GM21717 (cell line): ENCODE measurements around the gene MYCBP.
"Not testable (repeated sequence)": the region's sequence is repeated elsewhere in the genome, so short reads cannot be mapped to it uniquely, and the experiment has no call there.

Experiments
- ATAC-seq: cut with Tn5 transposase; IDR thresholded peaks from one replicate; pipeline ENCODE4 v1.9.1; 2021; ENCODE audit warnings: mild to moderate bottlenecking, moderate library complexity; ENCODE audit not compliant: unreplicated experiment

MYCBP gene, protein sequence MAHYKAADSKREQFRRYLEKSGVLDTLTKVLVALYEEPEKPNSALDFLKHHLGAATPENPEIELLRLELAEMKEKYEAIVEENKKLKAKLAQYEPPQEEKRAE

DNA sequence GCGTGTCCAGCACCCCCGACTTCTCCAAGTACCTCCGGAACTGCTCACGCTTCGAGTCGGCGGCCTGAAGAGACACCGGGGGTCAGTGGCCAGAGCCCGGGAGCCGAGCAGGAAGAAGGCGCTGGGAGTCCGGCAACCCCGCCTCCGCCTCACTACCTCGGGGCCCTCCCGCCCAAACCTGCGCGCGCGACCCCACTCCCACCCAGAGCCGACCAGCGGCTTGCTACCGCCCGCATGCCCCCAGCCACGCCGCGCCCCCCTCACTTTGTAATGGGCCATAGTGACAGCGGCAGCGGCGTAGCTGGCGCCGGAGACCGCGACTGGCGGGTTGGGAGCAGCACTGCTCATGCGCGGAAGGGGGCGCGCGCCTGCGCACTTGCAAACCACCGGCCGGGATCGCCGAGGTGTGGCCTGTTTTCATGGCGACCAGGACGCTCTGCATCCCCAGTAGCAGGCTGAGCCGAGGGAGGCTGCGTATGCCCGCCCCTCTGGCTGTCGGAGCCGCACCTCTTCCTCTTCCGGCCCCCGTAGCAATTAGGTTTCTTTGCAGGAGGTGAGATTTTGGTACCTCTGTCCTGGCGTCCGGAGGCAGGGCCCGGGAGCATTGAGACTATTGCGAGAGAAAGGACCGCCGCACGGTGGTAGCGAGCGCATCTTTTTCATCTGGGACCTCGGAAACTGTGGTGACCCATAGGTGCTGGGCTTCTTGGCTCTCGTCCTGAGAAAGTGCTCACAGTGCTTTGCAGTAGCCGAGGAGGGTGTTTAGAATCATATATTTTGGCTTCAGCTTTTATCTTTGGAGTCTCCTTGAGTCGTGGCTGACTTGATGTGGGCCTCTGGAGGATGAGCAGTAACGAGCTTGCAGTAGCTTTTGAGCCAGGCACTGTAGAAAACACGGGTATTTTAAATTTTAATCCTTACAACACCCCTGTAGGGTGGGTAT lies at the start of gene MYCBP:
TSS of gene MYCBP (minus strand) at position 322 of the 943 bp plus-strand sequence. CDS start at position 279, 43 bp downstream.
- peak; percentile 85 for ATAC-seq

DNA sequence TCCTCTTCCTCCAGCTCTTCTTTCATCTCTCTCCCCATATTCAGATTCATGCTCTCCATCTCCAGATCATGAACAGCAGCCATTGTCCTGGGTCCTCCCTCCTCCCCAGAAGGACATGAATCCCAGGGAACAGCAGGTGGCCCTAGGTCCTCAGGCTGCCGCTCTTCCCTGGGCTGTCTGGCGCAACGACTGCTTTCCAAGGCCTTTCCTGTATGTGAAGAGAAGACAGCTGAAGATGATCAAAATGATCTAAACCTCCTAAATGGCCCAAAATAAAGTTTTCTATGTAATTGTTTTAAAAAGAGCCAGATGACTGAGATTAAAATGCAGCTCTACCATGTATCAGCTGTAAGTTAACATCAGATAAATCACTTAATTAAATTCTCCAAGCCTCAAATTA lies 46.0 kb upstream of the MYCBP start:
- no peak for ATAC-seq

- ATAC-seq = no peak
These were observed 45.4 kb upstream of the MYCBP start for GRCh38 chr1:38918568-38918967.

DNA sequence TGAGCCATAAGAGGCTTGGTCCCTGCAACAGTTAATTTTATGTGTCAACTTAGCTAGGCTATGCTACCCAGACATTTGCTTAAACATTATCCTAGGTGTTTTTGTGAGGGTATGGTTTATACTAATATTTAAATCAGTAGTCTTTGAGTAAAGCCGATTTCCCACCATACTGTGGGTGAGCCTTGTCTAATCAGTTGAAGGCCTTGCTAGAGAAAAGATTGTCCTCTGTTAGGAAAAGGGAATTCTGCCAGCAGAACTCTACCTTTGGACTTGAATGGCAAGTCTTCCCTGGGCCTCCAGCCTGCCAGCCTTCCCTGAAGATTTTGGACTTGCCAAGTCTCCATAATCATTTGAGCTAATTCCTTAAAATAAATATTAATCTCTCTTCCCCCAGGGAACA lies 44.6 kb upstream of the MYCBP start:
- no peak for ATAC-seq

GRCh38 chr1:38917337-38917736 lies 44.2 kb upstream of the MYCBP start:
- ATAC-seq = no peak

DNA sequence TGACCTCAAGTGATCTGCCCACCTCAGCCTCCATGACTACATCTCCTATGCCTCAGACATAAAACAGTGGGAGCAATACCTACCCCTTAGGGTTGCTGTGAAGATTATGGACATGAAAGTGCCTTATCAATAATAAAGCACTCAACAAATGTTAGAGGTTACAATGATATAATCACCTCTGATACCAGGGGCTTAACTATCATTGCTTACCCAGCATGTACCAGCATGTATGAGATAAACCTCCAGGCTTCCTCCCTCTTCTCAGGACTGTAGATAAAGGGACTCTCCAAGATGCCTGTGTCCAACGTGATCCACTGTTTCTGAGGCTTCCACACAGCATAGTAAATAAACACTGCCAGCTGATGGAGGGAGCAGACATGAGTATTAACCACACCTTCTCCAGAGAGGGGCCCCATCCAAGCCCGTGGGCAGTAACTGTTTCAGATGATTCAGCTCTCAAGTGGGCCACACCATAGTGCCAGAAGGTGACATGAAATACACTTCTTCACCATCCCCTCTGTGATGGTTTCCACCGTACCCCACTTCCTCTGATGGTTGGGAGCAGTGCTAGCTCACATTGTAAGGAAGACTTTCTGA lies 42.3 kb upstream of the MYCBP start:
- no peak for ATAC-seq

GRCh38 chr1:38914908-38915307 lies 41.8 kb upstream of the MYCBP start:
- not testable (repeated sequence) for ATAC-seq

GRCh38 chr1:38908821-38909220 lies 35.7 kb upstream of the MYCBP start:
- ATAC-seq = no peak

DNA sequence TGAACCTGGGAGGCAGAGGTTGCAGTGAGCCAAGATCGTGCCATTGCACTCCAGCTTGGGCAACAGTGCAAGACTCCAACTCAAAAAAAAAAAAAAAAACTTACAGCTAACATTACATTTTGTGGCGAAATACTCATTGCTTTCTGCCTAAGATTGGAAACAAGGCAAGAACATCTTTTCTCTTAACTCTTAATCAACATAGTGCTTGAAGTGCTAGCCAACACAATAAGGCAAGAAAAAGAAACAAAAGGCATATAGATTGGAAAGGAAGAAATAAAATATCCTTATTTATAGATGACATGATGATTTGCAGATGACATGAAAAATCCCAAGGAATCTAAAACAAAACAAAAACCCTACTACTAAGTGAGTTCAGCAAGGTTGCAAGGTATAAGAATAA lies 32.8 kb upstream of the MYCBP start:
- ATAC-seq = no peak

DNA sequence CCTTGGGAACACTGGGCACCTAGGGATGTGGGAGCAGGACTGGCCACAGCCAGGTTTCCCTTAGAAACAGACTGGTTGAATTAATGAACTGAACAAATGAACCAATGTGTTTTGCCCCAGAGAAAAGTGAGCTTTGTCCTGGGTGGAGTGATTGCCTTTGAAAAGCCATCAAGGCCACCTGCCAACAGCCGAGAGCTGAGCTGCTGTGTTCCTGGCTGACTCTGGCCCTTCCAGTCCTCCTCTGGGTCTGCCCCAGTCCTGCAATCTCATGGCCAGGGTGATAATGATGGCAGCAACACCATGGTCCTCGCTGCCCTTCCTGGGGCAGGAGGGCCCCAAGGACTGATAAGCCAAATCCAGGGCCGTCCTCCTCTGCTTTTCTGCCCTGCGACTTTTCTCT lies 26.4 kb upstream of the MYCBP start:
- ATAC-seq = no peak

DNA sequence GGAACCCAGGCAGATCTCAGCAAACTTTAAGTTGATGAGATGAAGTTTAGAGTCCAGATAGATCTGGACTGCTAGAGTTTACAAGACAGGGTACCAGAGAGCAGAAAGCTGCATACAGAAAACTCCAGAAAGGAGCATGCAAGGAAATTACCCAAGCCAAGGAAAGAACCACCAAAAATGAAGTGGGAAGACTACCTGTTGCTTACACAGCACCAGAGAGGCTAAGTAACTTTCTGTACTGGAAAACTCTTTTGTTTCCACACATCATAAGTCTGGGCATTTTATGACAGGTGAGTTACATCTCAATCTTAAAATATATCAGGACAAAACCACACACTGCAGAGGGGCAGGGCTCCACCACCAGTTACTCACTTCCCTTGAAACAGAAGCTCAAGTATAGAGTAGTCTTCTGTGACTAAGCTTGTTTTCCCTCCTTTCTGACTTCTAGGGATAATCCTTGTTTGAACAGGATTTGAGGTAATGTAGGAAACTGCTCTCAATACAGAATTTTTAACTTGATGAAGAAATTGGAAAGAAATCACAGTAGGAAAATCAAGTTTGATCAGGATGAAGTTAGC lies 25.6 kb upstream of the MYCBP start:
- ATAC-seq = no peak

- no peak for ATAC-seq
These were observed 23.0 kb upstream of the MYCBP start for GRCh38 chr1:38896169-38896568.

- no peak for ATAC-seq
These were observed 19.8 kb upstream of the MYCBP start for GRCh38 chr1:38892976-38893375.

GRCh38 chr1:38891753-38892152 lies 18.6 kb upstream of the MYCBP start:
- no peak for ATAC-seq

GRCh38 chr1:38889589-38889988 lies 16.4 kb upstream of the MYCBP start:
- no peak for ATAC-seq

DNA sequence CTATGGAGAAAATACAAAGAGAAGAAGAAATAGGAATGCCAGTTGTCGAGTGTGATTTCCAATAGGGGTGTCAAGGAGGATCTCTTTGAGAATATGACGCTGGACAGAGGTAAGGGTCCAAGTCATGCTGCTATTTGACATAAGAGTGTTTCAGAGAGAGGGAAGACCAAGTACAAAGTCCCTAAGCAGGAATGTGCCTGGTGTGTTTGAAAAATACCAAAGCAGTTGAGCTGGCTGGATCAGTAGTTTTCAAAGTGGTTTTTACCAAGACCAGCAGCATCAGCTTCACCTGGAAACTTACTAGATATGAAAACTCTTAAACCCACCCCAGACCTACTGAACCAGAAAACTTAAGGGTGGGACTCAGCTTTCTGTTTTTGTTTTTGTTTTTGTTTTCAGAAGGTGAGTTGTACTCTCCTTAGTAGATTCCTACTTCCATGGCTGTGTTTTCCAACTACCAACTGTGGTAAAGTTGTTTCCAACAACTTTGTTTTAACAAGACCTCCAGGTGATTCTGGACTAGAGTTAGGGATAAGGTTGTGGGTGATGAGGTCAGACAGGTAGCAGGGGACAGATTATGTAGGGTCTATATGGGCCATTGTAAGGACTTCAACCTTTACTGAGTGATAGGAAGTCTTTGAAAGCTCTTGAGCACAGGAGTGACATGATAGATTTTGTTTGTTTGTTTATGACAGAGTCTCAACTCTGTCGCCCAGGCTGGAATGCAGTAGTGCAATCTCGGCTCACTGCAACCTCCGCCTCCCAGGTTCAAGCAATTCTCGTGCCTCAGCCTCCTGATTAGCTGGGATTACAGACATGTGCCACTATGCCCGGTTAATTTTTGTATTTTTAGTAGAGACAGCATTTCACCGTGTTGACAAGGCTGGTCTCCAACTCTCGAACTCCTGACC lies 15.5 kb upstream of the MYCBP start:
- ATAC-seq = no peak

DNA sequence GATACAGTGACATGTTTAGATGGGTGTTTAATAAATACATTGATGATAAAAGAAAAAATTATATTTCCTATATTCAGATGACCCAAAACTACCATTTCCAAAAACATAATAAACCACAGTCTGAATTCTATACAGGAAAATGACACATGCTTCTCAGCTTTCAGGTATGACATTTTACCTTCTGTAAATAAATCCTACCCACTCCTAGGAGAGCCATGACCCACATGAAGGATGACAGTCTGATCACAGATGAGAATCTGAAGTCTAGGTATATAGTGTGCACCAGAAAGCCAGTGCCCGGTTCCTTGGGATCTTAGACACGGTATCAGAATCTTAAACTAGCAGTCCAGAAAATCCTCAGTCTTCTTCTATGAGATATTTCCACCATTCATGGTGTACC lies 11.9 kb upstream of the MYCBP start:
- no peak for ATAC-seq

DNA sequence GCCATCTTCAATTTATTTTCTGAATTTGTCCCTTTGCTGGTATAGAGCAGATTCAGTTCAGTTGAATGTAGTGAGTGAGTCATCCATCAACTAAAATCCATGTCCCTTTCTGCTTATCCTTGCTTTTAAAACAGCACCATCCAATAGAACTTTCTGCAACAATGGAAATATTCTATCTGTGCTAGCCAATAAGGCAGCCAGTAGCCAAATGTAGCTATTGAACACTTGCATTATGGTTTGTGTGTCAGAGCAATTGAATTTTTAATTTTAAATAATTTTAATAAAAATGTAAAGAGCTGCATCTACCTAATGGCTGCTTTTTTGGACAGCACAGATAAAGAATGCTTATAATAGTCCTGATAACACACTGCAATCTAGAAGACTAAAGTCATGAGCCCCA lies 8.3 kb upstream of the MYCBP start, which contains the start of gene GJA9:
TSS of gene GJA9 (minus strand) at position 101 of the 400 bp plus-strand sequence. CDS start 5,489 bp downstream, outside the sequence.
- no peak for ATAC-seq

- no peak for ATAC-seq
These were observed 2.7 kb upstream of the MYCBP start for GRCh38 chr1:38875811-38876210.

DNA sequence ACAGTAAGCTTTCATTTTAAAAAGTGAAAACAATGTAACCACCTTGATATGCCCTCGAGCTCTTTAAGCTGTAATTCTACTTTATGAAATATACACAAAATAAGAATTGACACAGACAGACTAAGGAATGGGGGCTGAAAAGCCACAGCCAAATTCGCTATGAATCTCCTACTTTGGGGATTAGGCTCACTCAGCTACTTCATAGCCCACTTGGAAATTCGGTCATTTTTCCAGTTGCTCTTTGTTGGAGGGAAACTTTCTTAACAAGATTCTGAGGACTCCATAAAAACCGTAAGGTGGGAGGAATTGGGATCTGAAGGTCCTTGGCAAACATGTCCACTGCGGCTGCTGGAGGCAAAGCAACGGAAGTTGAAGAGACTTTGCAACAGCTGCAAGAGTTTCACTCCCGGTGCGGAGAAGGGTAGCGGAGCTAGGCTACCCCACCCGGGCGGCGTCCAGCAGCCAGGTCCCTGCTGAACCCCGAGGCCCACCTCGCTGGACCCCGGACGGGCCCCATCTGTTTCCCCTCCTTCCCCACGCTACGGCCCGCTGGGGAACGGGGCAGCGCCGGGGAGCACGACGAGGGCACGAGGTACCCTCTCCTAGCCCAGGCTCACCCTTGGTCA lies 634 bp downstream of the MYCBP start:
- peak; percentile 40 for ATAC-seq
